DMS53 treated with DMSO at 0.1 percent for 48 hours (cell line): ENCODE data around the gene MPZL1.
A peak's percentile ranks its signal among the peaks of the same experiment; 100 is the strongest.

Experiments
- DNase-seq: peaks from one replicate; lab custom pipeline; 2025; ENCODE audit not compliant: unreplicated experiment; lab: John Stamatoyannopoulos, UW

MPZL1 gene

DNA sequence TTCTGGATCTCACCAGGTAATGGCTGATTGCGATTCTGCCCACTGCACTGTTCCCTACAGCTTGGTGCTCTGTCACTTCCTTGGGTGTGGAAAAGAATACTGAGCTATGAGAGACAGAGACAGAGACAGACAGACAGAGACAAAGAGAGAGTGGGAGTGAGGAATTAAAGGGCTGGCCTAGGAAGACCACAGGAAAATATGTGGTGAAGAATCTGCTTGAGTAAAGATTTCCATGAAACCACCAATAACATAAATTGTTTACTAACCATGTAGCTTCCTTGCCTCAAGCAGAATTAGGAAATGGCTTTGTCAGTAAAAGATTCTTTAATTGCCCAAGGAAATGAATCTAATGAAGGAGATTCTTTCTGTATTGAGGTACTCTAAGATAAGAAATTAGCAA is 54.4 kb downstream of the MPZL1 start:
- DNase-seq, result no peak

DNA sequence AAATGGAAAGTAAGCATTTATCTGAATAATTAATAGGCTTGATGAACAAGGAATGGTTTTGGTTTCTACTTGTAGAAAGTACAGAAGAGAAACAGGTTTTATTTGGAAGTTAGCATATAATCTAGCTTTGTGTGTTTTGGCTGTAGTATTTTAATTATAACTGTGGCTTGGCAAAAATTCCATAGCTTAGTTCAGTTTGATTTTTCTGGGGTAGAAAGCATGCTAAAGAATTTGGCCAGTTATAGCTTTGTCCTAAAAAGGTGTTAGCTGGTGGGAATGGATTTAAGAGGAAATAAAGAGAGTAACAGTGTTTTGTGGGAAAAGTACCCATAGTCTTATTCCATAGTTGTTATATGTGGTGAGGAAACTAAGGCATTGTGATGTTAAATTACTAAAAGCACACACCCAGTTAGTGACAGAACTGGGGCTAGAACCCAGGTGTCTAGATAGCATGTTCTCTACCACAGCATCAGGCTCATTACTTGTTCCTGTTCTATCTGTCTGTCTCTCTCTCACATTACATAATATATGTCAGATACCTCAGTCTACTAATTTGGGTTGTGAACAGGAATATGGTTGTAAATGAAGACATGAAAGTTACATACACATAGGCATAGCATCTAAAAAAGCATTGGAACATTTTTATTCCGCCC is 55.0 kb downstream of the MPZL1 start:
- DNase-seq, result no peak

- no peak for DNase-seq
Observed at GRCh38 chr1:167777269-167777650, 55.5 kb downstream of the MPZL1 start.

DNA sequence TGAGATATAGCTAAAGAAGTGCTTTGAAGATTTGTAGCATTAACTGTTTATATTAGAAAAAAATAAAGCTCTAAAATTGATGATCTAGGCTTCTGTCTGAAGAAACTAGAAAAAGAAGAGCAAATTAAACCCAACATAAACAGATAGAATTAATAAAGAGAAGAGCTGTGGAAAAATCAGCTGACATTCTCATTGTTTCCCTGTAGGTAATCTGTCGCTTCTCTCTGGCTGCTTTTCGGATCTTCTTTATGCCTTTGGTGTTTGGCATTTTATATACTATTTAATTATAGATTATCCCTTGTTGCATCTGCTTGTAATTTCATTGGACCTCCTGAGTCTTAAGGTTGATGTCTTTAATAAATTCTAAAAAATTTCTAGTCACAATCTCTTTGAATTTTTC is 59.8 kb downstream of the MPZL1 start:
- no peak for DNase-seq

DNA sequence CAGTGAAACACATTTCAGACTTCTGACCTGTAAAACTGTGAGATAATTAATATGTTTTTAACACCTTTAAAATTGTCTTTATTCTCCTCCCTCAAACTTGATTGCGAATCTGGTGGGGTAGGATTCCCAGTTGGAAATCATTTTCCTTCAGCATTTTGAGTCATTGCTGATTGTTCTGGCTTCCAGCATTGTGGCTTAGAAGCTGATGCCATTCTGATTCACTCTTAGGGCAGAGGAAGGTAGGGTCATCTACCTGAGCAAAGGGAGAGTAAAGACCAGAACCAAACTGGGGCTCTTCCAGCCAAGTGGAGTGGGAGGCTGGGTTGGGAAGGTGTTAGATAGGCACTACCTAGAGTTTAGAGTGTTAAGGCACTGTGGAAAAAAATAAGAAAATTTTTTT is 61.2 kb downstream of the MPZL1 start:
- DNase-seq, result no peak

DNA sequence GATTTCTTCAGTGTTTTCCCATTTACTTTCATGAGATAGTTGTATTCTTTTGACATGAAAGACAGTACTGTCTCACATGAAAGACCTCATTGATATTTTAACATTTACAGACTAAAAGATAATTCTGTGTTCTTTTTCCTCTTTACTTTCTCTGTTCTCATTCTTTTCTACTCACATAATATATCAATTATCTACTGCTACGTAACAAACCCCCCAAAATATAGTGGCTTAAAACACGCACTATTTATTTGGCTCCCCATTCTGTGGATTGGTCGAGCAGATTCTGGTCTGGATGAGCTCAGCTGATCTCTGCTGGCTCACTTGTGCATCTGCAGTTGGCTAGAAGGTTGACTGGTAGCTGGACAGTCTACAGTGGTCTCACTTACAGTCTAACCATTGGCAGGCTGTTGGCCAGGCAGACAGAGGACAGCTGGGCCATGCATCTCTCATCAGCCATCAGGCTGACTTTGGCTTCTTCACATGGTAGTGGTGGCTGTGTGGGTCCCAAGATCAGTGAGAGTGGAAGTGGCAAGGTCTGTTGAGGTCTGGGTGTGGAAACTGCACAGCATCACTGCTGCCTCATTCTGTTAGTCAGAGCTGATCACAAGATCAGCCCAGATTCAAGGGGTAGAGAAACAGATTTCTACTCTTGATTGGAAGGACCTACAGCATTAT is 63.2 kb downstream of the MPZL1 start:
- DNase-seq, result no peak

DNA sequence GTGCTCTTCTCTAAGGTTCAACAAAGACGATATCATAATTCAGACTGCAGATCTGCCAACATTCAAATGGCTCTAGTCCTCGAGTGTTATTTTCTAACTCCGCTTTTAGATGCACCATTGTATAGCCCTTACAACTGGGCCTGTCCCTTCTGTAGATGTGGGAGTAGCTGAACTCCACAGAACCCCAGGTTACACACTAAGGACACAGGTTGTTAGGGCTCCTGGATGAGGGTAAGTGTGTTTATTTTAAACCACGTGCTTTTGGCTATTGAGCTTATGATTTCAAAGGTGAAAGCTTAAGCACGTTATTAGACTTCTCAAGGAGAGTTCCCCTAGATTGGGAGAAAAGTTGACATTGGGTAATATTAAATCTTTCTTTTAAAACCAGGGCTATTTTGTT is 64.7 kb downstream of the MPZL1 start:
- DNase-seq, result no peak

DNA sequence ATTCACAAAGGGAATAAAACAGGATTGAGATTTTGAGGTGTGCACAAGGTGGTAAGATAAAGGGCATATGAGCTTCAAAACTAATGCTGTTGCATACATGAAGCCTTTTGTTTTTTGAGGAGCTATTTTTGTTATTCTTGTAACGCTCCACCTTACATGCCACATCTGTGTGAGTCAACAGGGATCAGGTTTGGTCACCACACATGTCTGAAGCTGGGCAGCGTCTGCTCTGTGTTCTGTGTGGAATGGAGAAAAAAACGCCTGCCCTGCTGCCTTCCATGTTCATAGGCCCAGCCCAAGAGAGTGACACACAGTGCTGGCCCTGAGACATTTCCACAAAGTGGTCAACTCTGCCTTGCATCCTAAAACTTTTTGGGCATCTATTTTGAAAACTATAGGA is 67.7 kb downstream of the MPZL1 start:
- DNase-seq, result no peak

DNA sequence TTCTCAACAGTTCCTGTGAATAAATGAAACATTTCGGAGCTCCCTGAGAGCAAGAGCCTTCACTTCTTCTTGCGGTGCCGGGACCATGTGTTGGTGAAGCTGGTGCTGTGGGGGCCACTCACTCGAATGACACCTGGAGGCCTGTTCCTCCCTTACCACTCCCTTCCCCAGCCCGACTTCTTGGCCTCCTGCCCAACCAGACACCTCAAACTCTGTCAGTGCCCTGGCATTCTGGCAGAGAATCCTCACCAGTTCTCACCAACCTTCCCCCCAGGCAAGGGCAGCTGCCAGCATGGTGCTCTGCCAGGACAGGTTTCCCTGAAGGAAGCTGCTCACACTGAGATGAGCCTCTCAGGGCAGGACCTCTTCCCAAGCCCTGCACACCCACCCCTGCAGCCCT is 68.3 kb downstream of the MPZL1 start:
- DNase-seq, result no peak

GRCh38 chr1:167791281-167792187 is 69.8 kb downstream of the MPZL1 start:
- no peak for DNase-seq

- no peak for DNase-seq
Observed at GRCh38 chr1:167792188-167792565, 70.4 kb downstream of the MPZL1 start.

DNA sequence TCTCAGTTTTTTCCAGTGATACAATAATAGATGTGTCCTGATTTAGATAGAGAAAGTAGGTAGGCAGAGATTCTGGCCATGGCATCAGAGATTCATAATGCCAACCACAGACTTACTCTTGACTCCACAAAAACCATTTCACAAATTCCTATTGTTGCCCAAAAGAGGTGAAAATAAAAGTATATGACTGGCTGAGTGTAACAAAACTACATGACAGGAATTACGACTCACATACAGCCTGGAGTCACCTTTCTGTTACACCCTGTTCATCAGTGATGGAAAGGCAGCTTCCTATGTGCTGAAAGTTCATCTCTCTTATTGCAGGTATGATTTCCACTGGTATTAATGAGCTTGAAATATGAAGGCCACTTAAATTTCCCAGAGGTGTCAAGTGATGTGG is 72.3 kb downstream of the MPZL1 start:
- no peak for DNase-seq

GRCh38 chr1:167795810-167796740 is 74.3 kb downstream of the MPZL1 start:
- DNase-seq, result no peak

- DNase-seq, result no peak
Observed at GRCh38 chr1:167797015-167797414, 75.2 kb downstream of the MPZL1 start.

DNA sequence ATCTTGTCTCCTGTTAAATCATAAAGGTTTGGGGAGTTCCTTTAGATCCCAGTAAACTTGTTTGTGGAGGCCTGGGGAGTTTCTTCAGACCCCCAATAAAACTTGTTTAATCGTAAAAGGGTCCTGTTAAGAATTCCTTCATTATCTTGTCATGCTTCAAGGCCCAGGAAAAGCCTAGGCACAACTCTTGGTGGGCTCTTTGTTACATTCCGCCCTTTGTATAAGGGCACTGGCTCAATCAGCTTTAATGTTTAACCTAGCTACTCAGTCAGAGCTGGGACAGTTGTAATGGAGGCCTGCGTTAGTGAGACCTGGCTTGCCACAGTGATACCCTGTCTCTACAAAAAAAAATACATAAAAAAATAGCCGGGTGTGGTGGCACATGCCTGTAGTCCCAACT is 77.2 kb downstream of the MPZL1 start:
- no peak for DNase-seq

DNA sequence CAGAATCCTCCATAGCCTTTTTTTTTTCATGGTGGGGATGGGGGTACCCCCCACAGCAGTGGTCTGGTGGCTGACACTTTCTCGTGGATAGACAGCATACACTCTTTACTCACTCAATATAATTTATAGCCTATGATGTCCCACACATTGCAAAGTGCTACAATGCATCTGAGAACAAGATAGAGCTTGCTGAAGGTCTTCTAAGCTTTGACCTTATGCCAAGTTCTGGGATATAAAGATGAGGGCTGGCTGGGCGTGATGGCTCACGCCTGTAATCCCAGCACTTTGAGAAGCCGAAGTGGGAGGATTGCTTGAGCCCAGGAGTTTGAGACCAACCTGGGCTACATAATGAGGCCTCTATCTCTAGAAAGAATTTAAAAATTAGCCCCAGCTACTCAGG is 78.0 kb downstream of the MPZL1 start:
- no peak for DNase-seq

DNA sequence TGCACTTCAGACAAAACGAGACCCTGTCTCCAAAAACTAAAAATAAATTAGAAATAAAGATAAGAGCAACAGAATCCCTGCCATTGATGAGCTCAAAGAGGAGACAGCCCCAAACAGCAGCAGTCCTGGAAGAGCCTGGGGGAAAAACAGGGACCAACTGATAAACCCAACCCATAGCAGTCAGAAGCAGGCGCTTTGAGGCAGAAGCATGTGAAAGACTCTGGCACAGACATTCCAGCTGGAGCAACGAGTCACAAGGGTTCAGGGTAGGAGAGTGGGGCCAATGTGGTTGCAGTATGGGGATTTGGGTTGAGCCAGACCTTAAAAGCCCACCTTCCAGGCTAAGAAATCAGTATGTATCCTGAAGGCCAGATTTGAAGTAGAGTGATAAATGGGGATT is 78.5 kb downstream of the MPZL1 start:
- no peak for DNase-seq

DNA sequence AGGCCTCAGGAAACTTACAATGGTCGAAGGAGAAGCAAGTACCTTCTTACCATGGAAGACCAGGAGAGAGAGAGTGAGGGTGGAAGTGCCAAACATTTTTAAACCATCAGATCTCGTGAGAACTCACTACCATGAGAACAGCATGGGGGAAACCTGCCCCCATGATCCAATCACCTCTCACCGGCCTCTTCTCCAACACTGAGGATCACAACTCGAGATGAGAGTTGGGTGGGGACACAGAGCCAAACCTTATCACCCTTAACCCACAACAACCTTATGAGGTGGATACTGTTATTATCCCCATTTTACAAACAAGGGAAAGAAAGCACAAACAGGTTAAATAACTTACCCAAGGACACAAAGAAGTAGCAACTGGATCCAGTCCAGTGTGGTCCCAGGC is 80.5 kb downstream of the MPZL1 start:
- no peak for DNase-seq

DNA sequence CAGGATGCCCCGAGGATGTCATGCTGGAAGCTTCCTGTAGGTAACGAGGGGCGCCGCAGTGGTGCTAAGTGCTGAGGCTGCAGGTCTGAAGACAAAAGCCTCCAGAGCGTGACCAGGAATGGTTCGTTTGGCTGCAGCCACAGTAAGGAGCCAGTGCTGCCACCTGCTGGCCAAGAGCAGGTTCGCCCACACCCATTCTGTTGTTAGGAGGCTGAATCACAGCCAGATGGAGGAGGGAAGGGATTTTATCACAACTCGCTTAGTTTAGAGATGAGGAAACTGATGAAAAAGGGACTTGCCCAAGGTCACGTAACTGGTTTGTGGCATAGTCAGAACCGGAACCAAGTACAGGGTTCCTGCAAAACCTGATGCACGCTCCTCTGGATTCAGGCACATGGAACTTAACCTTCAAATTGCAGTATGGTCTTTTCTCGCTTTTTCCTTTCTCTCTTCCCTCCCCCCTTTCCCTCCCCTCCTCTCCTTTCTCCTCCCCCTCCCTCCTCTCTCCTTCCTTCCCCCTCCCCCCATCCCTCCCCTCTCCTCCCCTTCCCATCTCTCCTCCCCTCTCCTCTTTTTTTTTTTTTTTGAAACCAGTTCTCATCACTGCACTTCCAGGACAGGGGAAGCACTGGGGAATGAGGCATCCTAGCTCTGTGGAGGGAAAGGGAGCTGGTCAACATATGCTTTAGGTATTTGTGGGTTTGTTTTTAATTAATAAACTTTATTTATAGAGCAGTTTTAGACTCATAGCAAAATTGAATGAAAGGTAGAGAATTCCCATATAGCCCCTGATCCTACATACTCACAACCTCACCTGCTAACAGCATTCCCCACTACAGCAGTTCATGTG is 81.8 kb downstream of the MPZL1 start:
- peak; percentile 91 for DNase-seq

- DNase-seq, result no peak
Observed at GRCh38 chr1:167805041-167805556, 83.3 kb downstream of the MPZL1 start.
